Spleen (tissue), 11 donors: Measurements from ENCODE around the gene NOS1AP. TPM values are rescaled to one million over a fixed set of nuclear protein-coding genes. Genes with fewer than 3 reads are reported as not detected.

ENCODE experiments used
- DNase-seq: peaks from one replicate; pipeline ENCODE4 v3.0.0-alpha.2; 2020
- H3K27ac ChIP-seq, 8 donors: fragments of 200-600 bp; sonication (generic) in 7 of 8; 1 replicate in 4 of 8; 2 replicates in 4 of 8; pipeline versions ENCODE4 v1.5.0 to v1.8.0; 2016 to 2021; ENCODE audit warnings: inconsistent platforms in 4 of 8, mild to moderate bottlenecking in 4 of 8, moderate library complexity in 1 of 8
- H3K27me3 ChIP-seq, 7 donors: fragments of 200-600 bp; sonication (generic) in 6 of 7; replicated peaks in 1 of 7; 1 replicate in 4 of 7; 2 replicates in 3 of 7; pipeline versions ENCODE4 v1.5.0 to v1.8.0; 2016 to 2021; ENCODE audit warnings: inconsistent platforms in 3 of 7, mild to moderate bottlenecking in 1 of 7
- H3K36me3 ChIP-seq, 6 donors: fragments of 200-600 bp; sonication (generic) in 5 of 6; 1 replicate in 4 of 6; 2 replicates in 2 of 6; pipeline versions ENCODE4 v1.5.0 to v1.8.0; 2016 to 2021; ENCODE audit warnings: inconsistent platforms in 2 of 6
- H3K4me1 ChIP-seq, 6 donors: fragments of 200-600 bp; sonication (generic) in 5 of 6; 1 replicate in 3 of 6; 2 replicates in 3 of 6; pipeline versions ENCODE4 v1.5.0 to v1.8.0; 2016 to 2021; ENCODE audit warnings: inconsistent platforms in 3 of 6
- H3K4me3 ChIP-seq, 8 donors: fragments of 200-600 bp; sonication (generic) in 7 of 8; 1 replicate in 4 of 8; 2 replicates in 4 of 8; pipeline versions ENCODE4 v1.5.0 to v1.8.0; 2016 to 2021; ENCODE audit warnings: inconsistent platforms in 4 of 8, mild to moderate bottlenecking in 4 of 8, moderate library complexity in 2 of 8
- H3K9me3 ChIP-seq, 8 donors: fragments of 200-600 bp; sonication (generic) in 7 of 8; 1 replicate in 4 of 8; 2 replicates in 4 of 8; pipeline versions ENCODE4 v1.5.0 to v1.8.0; 2016 to 2021; ENCODE audit warnings: inconsistent platforms in 4 of 8
- POLR2A ChIP-seq, 3 donors: fragments of 450-650 bp; IDR thresholded peaks; one replicate each; pipeline ENCODE4 v1.5.1; 2017; ENCODE audit warnings: antibody characterized with exemption in 3 of 3, mild to moderate bottlenecking in 1 of 3
- POLR2AphosphoS5 ChIP-seq, 3 donors: sonication (generic); formaldehyde crosslinking; IDR thresholded peaks; one replicate each; pipeline ENCODE4 v1.5.1; 2017; ENCODE audit warnings: antibody characterized with exemption in 3 of 3
- WGBS, 5 donors: extraction: QIAGEN DNeasy Blood & Tissue Kit in 3 of 5; methylation state at CpG; one replicate each; pipeline versions ENCODE4 v1.1.5 to v1.1.7; 2013 to 2018; 5-methylcytosine and 5-hydroxymethylcytosine counted together
- intact Hi-C: fragments of 100-400 bp; cut with DNase I; formaldehyde crosslinking; loops from one replicate; pipeline ENCODE4 v1.15.0; 2023; ENCODE audit warnings: low total_unique reads
- polyA plus RNA-seq, 3 donors: library from polyadenylated mRNA; stranded (reverse); fragments of 200-250 nt; gene quantifications; one replicate each; pipeline ENCODE4 v1.2.1, GENCODE V29; 2013
- total RNA-seq, 7 donors: library from RNA; depleted of rRNA in 3 of 7; stranded (reverse); fragments of >200 nt in 3 of 7; fragmentation: NEBNext Ultra II Directional in 4 of 7; extraction: Animal tissue kit (Norgen Biotek cat#: 25700) in 4 of 7; gene quantifications; one replicate each; pipeline versions ENCODE4 v1.1.0 to v1.2.1, GENCODE V29; 2016 to 2021
- TF ChIP-seq, protein P1 (sequence below), 11 experiments: fragments of 200-600 bp in 7 of 11; fragments of 450-650 bp in 4 of 11; sonication (generic) in 4 of 11; IDR thresholded peaks in 8 of 11; conservative IDR thresholded peaks in 3 of 11; 1 replicate in 7 of 11; 2 replicates in 4 of 11; pipeline versions ENCODE4 v1.4.0 to v1.8.0; 2016 to 2021; ENCODE audit warnings: antibody characterized with exemption in 11 of 11, inconsistent platforms in 4 of 11, mild to moderate bottlenecking in 1 of 11
- donor health status: healthy with polysubstance abuse.
- donor health status: DM: no; HTN: no; CAD: no; lungs with moderate emphysema.
- donor health status: DM: no; HTN: no; CAD: no.
- donor health status: Bipolar disorder and iron deficiency.
- donor health status: healthy.
- donor health status: DM: no; HTN: no; CAD: no.
- donor health status: DM: yes; HTN: yes; CAD: no.

The NOS1AP gene
- total and polyA plus RNA-seq, 10 donors: 0.16 to 1.7 (median 0.60) TPM; not detected in 2

DNA sequence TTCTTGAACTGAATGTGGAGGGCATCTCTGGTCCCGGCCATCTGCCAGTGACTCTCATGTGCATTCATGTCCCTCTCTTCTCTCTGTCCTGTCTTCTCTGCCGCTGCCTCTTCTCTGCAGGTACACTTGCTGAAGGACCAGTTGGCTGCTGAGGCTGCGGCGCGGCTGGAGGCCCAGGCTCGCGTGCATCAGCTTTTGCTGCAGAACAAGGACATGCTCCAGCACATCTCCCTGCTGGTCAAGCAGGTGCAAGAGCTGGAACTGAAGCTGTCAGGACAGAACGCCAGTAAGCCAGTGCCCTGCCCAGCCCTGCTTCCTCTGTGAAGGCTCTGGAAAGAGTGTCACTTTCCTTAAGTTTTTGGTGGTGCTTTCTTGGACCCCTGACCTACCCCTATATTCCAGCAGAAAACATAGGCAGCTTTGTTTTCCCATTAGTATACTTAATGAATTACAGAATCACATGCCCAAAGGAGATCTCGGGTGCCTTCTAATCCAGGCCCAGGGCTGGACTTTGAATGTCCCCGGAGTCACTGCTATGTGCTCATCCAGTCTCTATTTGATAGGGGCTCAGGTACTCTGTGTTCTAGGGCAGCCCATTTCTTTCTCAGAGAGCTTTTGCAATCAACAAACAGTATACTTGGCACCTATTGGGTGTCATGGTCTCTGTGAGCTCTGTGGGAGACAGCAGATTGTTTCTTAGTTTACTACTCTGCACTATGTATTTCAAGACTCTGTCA is 296.0 kb downstream of the NOS1AP start:
- WGBS, 5 donors: 86 to 97% (median 94%) methylated on average over 10 of the region's 10 CpGs

DNA sequence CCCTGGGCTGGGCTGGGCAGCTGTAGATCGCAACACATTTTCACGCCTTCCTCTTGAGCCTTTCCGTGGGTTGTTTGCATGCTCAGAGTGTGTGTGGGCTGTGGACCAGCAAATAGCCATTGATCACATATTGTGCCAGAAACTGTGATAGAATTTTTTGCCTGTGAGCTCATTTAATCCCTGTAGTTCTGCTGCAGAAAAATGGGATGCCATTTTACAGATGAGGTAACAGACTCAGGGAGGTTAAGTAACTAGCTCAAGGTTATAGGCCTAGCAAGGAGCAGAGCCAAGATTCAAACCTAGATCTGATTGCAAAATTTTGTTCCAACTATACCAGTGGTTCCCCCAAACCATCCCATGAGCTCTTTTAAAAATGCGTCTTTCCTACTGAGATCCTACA is 296.7 kb downstream of the NOS1AP start:
- no peaks in the 10 kb centered on the region for H3K9me3 ChIP-seq
- 63 to 71% (median 67%) methylated on average over 4 of the region's 4 CpGs for WGBS, 5 donors
- no peak overlapping the region for H3K4me3 ChIP-seq
- TF ChIP-seq POLR2A (IDR thresholded peaks at IDR 0.05): no peak
- TF ChIP-seq POLR2AphosphoS5 (IDR thresholded peaks at IDR 0.05): no peak
- TF ChIP-seq, protein P1, sequence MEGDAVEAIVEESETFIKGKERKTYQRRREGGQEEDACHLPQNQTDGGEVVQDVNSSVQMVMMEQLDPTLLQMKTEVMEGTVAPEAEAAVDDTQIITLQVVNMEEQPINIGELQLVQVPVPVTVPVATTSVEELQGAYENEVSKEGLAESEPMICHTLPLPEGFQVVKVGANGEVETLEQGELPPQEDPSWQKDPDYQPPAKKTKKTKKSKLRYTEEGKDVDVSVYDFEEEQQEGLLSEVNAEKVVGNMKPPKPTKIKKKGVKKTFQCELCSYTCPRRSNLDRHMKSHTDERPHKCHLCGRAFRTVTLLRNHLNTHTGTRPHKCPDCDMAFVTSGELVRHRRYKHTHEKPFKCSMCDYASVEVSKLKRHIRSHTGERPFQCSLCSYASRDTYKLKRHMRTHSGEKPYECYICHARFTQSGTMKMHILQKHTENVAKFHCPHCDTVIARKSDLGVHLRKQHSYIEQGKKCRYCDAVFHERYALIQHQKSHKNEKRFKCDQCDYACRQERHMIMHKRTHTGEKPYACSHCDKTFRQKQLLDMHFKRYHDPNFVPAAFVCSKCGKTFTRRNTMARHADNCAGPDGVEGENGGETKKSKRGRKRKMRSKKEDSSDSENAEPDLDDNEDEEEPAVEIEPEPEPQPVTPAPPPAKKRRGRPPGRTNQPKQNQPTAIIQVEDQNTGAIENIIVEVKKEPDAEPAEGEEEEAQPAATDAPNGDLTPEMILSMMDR (IDR thresholded peaks at IDR 0.05 in 8 of 11, conservative IDR thresholded peaks at IDR 0.05 in 3 of 11): no peak
- H3K4me1 ChIP-seq: no peaks in the 10 kb centered on the region
- no peak for DNase-seq
- H3K27me3 ChIP-seq: peaks cover 0 to 8% (median 0%) of the 10 kb centered on the region in 7 donors
- H3K27ac ChIP-seq: no peak overlapping the region
- intact Hi-C loops: no loop called here
- peaks cover 0 to 27% (median 0%) of the 10 kb centered on the region in 6 donors for H3K36me3 ChIP-seq

More for the DNA sequence above, 296.0 kb downstream of the NOS1AP start:
- TF ChIP-seq, protein P1 (IDR thresholded peaks at IDR 0.05 in 8 of 11, conservative IDR thresholded peaks at IDR 0.05 in 3 of 11): no peak
- no peak for TF ChIP-seq POLR2AphosphoS5 (IDR thresholded peaks at IDR 0.05)
- TF ChIP-seq POLR2A (IDR thresholded peaks at IDR 0.05): no peak
- peaks cover 0 to 8% (median 0%) of the 10 kb centered on the region in 7 donors for H3K27me3 ChIP-seq
- H3K36me3 ChIP-seq: peaks cover 0 to 27% (median 0%) of the 10 kb centered on the region in 6 donors
- DNase-seq: no peak
- H3K4me1 ChIP-seq: no peaks in the 10 kb centered on the region
- H3K9me3 ChIP-seq: no peaks in the 10 kb centered on the region
- intact Hi-C loops: no loop called here
- H3K4me3 ChIP-seq: no peak overlapping the region
- H3K27ac ChIP-seq: no peak overlapping the region

DNA sequence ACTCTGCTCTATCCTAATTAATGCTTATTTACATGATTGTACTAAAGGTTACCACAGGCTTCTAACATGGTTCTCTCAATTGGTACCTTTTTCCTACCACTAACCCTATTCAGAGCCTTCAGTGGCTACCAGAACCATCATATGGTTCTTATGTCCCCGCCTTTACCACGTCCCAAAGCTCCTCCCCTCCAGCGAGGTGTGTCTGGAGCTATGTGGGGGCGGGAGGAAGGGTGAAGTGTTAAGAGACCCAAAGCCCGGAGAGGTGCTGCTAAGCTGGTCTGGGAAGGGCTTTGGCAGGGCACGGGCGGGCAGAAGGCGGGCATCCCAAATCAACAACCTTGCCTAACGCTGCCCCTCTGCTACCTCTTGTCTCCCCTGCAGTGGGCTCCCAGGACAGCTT is 297.2 kb downstream of the NOS1AP start:
- Histone ChIP-seq H3K4me1 (no peaks in the 10 kb centered on the region), H3K9me3 (no peaks in the 10 kb centered on the region), H3K4me3 (peak overlapping the region in 3 of 8 donors; percentile 3 to 39 (median 8)), H3K36me3 (peaks cover 0 to 27% (median 0%) of the 10 kb centered on the region in 6 donors), H3K27me3 (peaks cover 0 to 8% (median 0%) of the 10 kb centered on the region in 7 donors), H3K27ac (no peak overlapping the region)
- TF ChIP-seq, protein P1 (IDR thresholded peaks at IDR 0.05 in 8 of 11, conservative IDR thresholded peaks at IDR 0.05 in 3 of 11): no peak
- WGBS, 5 donors: 78 to 88% (median 84%) methylated on average over 9 of the region's 9 CpGs
- DNase-seq: no peak
- intact Hi-C loops: no loop called here

DNA sequence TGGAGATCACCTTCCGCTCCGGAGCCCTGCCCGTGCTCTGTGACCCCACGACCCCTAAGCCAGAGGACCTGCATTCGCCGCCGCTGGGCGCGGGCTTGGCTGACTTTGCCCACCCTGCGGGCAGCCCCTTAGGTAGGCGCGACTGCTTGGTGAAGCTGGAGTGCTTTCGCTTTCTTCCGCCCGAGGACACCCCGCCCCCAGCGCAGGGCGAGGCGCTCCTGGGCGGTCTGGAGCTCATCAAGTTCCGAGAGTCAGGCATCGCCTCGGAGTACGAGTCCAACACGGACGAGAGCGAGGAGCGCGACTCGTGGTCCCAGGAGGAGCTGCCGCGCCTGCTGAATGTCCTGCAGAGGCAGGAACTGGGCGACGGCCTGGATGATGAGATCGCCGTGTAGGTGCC is 297.6 kb downstream of the NOS1AP start:
- H3K36me3 ChIP-seq: peaks cover 0 to 27% (median 0%) of the 10 kb centered on the region in 6 donors
- intact Hi-C loops: no loop called here
- H3K27ac ChIP-seq: no peak overlapping the region
- 75 to 95% (median 85%) methylated on average over 35 to 36 of the region's 36 CpGs for WGBS, 5 donors
- H3K9me3 ChIP-seq: no peaks in the 10 kb centered on the region
- H3K27me3 ChIP-seq: peaks cover 0 to 8% (median 0%) of the 10 kb centered on the region in 7 donors
- DNase-seq: no peak
- H3K4me1 ChIP-seq: no peaks in the 10 kb centered on the region
- H3K4me3 ChIP-seq: peak overlapping the region in 3 of 8 donors; percentile 3 to 39 (median 8)
- TF ChIP-seq, protein P1 (IDR thresholded peaks at IDR 0.05 in 8 of 11, conservative IDR thresholded peaks at IDR 0.05 in 3 of 11): no peak
- TF ChIP-seq POLR2AphosphoS5 (IDR thresholded peaks at IDR 0.05) (no peak), POLR2A (IDR thresholded peaks at IDR 0.05) (no peak)
